ENCODE measurements around the gene MRPL28. TPM values are rescaled to one million over a fixed set of nuclear protein-coding genes. Genes with fewer than 3 reads are reported as not detected.
"Not testable (repeated sequence)": the region's sequence is repeated elsewhere in the genome, so short reads cannot be mapped to it uniquely, and the experiment has no call there.

Gene MRPL28
- total and polyA plus RNA-seq, 7 experiments from 2014 or later: 21.9 to 86.2 (median 31.4) TPM

GRCh38 chr16:392450-393030, 22.2 kb upstream of the MRPL28 start:
- ATAC-seq (peak; percentile 70), DNase-seq (no peak)
- Histone ChIP-seq H3K4me3 (ENCODE audit: low read length) (no peak overlapping the region), H3K27ac (ENCODE audit: low read depth, low read length) (no peak overlapping the region), H3K36me3 (ENCODE audit: control insufficient read depth in 2 of 3, insufficient read depth in 3 of 3, low read length in 3 of 3) (no peaks in the 10 kb centered on the region), H3K27me3 (ENCODE audit: control insufficient read depth in 2 of 2, insufficient read depth in 2 of 2, low read length in 2 of 2) (no peaks in the 10 kb centered on the region), H3K9me3 (ENCODE audit: control insufficient read depth in 2 of 3, low read length in 3 of 3) (no peaks in the 10 kb centered on the region), H3K4me1 (ENCODE audit: control insufficient read depth in 2 of 2, insufficient read depth in 2 of 2, low read length in 2 of 2) (peaks cover 4 to 6% of the 10 kb centered on the region in 2 donors)
- ChIA-PET POLR2A (interaction anchor here (2.0 to 10.9 kb wide), 2 partner anchors 9 to 10 kb away, joined by 11 to 120 read pairs; partner anchors contain the start of genes DECR2 and PGAP6), CTCF (interaction anchor here (0.7 to 1.8 kb wide), 4 partner anchors 8 to 94 kb away, joined by 3 to 6 read pairs (median 3); partner anchors contain the start of gene DECR2)
- intact Hi-C loops (cut with micrococcal nuclease): loop anchor here in 1 of 2 donors (1.0 kb wide), 2 partner anchors 9 to 103 kb away; partner anchors contain the start of gene DECR2
- Mint-ChIP-seq H3K4me3 (no peak overlapping the region), H3K27me3 (peaks cover 0 to 12% (median 0%) of the 10 kb centered on the region in 5 donors), H3K27ac (peak overlapping the region in 4 of 9 donors; percentile 33 to 81 (median 70)), H3K36me3 (peaks cover 0 to 4% (median 0%) of the 10 kb centered on the region in 5 donors), H3K9me3 (peaks cover 0 to 4% (median 0%) of the 10 kb centered on the region in 11 donors), H3K4me1 (peaks cover 6 to 28% (median 11%) of the 10 kb centered on the region in 7 donors)

GRCh38 chr16:391885-392335, 21.6 kb upstream of the MRPL28 start:
- Histone ChIP-seq H3K4me3 (ENCODE audit: low read length) (no peak overlapping the region), H3K9me3 (ENCODE audit: control insufficient read depth in 2 of 3, low read length in 3 of 3) (no peaks in the 10 kb centered on the region), H3K27me3 (ENCODE audit: control insufficient read depth in 2 of 2, insufficient read depth in 2 of 2, low read length in 2 of 2) (no peaks in the 10 kb centered on the region), H3K4me1 (ENCODE audit: control insufficient read depth in 2 of 2, insufficient read depth in 2 of 2, low read length in 2 of 2) (peaks cover 4 to 6% of the 10 kb centered on the region in 2 donors), H3K27ac (ENCODE audit: low read depth, low read length) (no peak overlapping the region), H3K36me3 (ENCODE audit: control insufficient read depth in 2 of 3, insufficient read depth in 3 of 3, low read length in 3 of 3) (no peaks in the 10 kb centered on the region)
- intact Hi-C loops (cut with micrococcal nuclease): loop anchor here in 1 of 2 donors (1.0 to 2.0 kb wide), 3 partner anchors 9 to 103 kb away; partner anchors contain the start of gene DECR2
- ATAC-seq (peak; percentile 92), DNase-seq (peak; percentile 47 to 71 (median 67))
- ChIA-PET CTCF (interaction anchor here (0.8 to 1.8 kb wide), 3 partner anchors 9 to 94 kb away, joined by 3 to 6 read pairs (median 3); partner anchors contain the start of gene DECR2), POLR2A (interaction anchor here (0.7 to 10.9 kb wide), 3 partner anchors 9 to 314 kb away, joined by 3 to 120 read pairs (median 11); partner anchors contain the start of genes DECR2 and PGAP6)
- H3K27ac Mint-ChIP-seq: peak overlapping the region in 5 of 9 donors; percentile 33 to 81 (median 71)
- peaks cover 0 to 4% (median 0%) of the 10 kb centered on the region in 11 donors for H3K9me3 Mint-ChIP-seq
- H3K27me3 Mint-ChIP-seq: peaks cover 0 to 12% (median 0%) of the 10 kb centered on the region in 5 donors
- peaks cover 0 to 4% (median 0%) of the 10 kb centered on the region in 5 donors for H3K36me3 Mint-ChIP-seq
- H3K4me1 Mint-ChIP-seq: peaks cover 6 to 28% (median 12%) of the 10 kb centered on the region in 7 donors
- no peak overlapping the region for H3K4me3 Mint-ChIP-seq

GRCh38 chr16:389352-389751, 19.0 kb upstream of the MRPL28 start:
- H3K36me3 Mint-ChIP-seq: peaks cover 0 to 4% (median 0%) of the 10 kb centered on the region in 5 donors
- Histone ChIP-seq H3K36me3 (ENCODE audit: control insufficient read depth in 2 of 3, insufficient read depth in 3 of 3, low read length in 3 of 3) (no peaks in the 10 kb centered on the region), H3K9me3 (ENCODE audit: control insufficient read depth in 2 of 3, low read length in 3 of 3) (no peaks in the 10 kb centered on the region), H3K4me1 (ENCODE audit: control insufficient read depth in 2 of 2, insufficient read depth in 2 of 2, low read length in 2 of 2) (peaks cover 0 to 4% of the 10 kb centered on the region in 2 donors), H3K27ac (ENCODE audit: low read depth, low read length) (no peak overlapping the region), H3K27me3 (ENCODE audit: control insufficient read depth in 2 of 2, insufficient read depth in 2 of 2, low read length in 2 of 2) (no peaks in the 10 kb centered on the region), H3K4me3 (ENCODE audit: low read length) (no peak overlapping the region)
- intact Hi-C loops (cut with micrococcal nuclease): loop anchor here in 1 of 2 donors (10.0 kb wide), 1 partner anchor 95 kb away; no protein-coding TSS in a partner anchor
- H3K9me3 Mint-ChIP-seq: peaks cover 0 to 4% (median 0%) of the 10 kb centered on the region in 11 donors
- DNase-seq (no peak), ATAC-seq (no peak)
- no peak overlapping the region for H3K4me3 Mint-ChIP-seq
- no peaks in the 10 kb centered on the region for H3K27me3 Mint-ChIP-seq
- no peak overlapping the region for H3K27ac Mint-ChIP-seq
- CTCF ChIA-PET: interaction anchor here (1.3 kb wide), 1 partner anchor 336 kb away, joined by 3 read pairs; no protein-coding TSS in a partner anchor
- POLR2A ChIA-PET: interaction anchor here (1.2 kb wide), 1 partner anchor 12 kb away, joined by 7 read pairs; the partner anchor contains the start of gene DECR2
- peaks cover 0 to 18% (median 5%) of the 10 kb centered on the region in 7 donors for H3K4me1 Mint-ChIP-seq

- not testable (repeated sequence) for DNase-seq; H3K36me3 ChIP-seq (ENCODE audit: control insufficient read depth in 2 of 3, insufficient read depth in 3 of 3, low read length in 3 of 3); H3K4me3 Mint-ChIP-seq; H3K36me3 Mint-ChIP-seq; H3K9me3 Mint-ChIP-seq; H3K27me3 ChIP-seq (ENCODE audit: control insufficient read depth in 2 of 2, insufficient read depth in 2 of 2, low read length in 2 of 2); H3K4me3 ChIP-seq (ENCODE audit: low read length); ATAC-seq; H3K9me3 ChIP-seq (ENCODE audit: control insufficient read depth in 2 of 3, low read length in 3 of 3); H3K27me3 Mint-ChIP-seq; H3K27ac ChIP-seq (ENCODE audit: low read depth, low read length)
- H3K4me1 Mint-ChIP-seq: peaks cover 6 to 24% (median 13%) of the 10 kb centered on the region in 7 donors
- intact Hi-C loops (cut with micrococcal nuclease): loop anchor here in 1 of 2 donors (10.0 kb wide), 1 partner anchor 97 kb away; no protein-coding TSS in a partner anchor
- CTCF ChIA-PET: interaction anchor here (0.6 kb wide), 1 partner anchor 12 kb away, joined by 3 read pairs; no protein-coding TSS in a partner anchor
- POLR2A ChIA-PET: interaction anchor here (0.6 kb wide), 1 partner anchor 270 kb away, joined by 3 read pairs; no protein-coding TSS in a partner anchor
- peaks cover 11 to 12% of the 10 kb centered on the region in 2 donors for H3K4me1 ChIP-seq (ENCODE audit: control insufficient read depth in 2 of 2, insufficient read depth in 2 of 2, low read length in 2 of 2)
- peak overlapping the region in 2 of 9 donors; percentile 13 to 33 for H3K27ac Mint-ChIP-seq
Observed at GRCh38 chr16:387761-388666, 17.7 kb upstream of the MRPL28 start.

- CTCF ChIA-PET: interaction anchor here (0.6 kb wide), 1 partner anchor 1247 kb away, joined by 7 read pairs; no protein-coding TSS in a partner anchor
- H3K27me3 Mint-ChIP-seq: peaks cover 0 to 11% (median 0%) of the 10 kb centered on the region in 5 donors
- no peaks in the 10 kb centered on the region for H3K36me3 ChIP-seq (ENCODE audit: control insufficient read depth in 2 of 3, insufficient read depth in 3 of 3, low read length in 3 of 3)
- H3K27me3 ChIP-seq (ENCODE audit: control insufficient read depth in 2 of 2, insufficient read depth in 2 of 2, low read length in 2 of 2): no peaks in the 10 kb centered on the region
- no peak for DNase-seq
- peak overlapping the region in 1 of 10 donors; percentile 66 for H3K4me3 Mint-ChIP-seq
- no peaks in the 10 kb centered on the region for H3K9me3 ChIP-seq (ENCODE audit: control insufficient read depth in 2 of 3, low read length in 3 of 3)
- H3K36me3 Mint-ChIP-seq: peaks cover 0 to 3% (median 0%) of the 10 kb centered on the region in 5 donors
- no peaks in the 10 kb centered on the region for H3K9me3 Mint-ChIP-seq
- H3K4me1 ChIP-seq (ENCODE audit: control insufficient read depth in 2 of 2, insufficient read depth in 2 of 2, low read length in 2 of 2): peaks cover 12% of the 10 kb centered on the region in 2 donors
- H3K27ac ChIP-seq (ENCODE audit: low read depth, low read length): no peak overlapping the region
- POLR2A ChIA-PET: no interaction called here
- H3K4me3 ChIP-seq (ENCODE audit: low read length): no peak overlapping the region
- intact Hi-C loops (cut with micrococcal nuclease): loop anchor here in 1 of 2 donors (10.0 kb wide), 1 partner anchor 98 kb away; no protein-coding TSS in a partner anchor
- H3K27ac Mint-ChIP-seq: peak overlapping the region in 3 of 9 donors; percentile 37 to 76 (median 64)
- ATAC-seq: no peak
- peaks cover 9 to 23% (median 13%) of the 10 kb centered on the region in 7 donors for H3K4me1 Mint-ChIP-seq
Observed at GRCh38 chr16:386641-387156, 16.4 kb upstream of the MRPL28 start.
